ENCODE results near the gene GSDMA.
A peak's percentile ranks its signal among the peaks of the same experiment; 100 is the strongest.
"Not testable (repeated sequence)": the region's sequence is repeated elsewhere in the genome, so short reads cannot be mapped to it uniquely, and the experiment has no call there.

GSDMA gene

DNA sequence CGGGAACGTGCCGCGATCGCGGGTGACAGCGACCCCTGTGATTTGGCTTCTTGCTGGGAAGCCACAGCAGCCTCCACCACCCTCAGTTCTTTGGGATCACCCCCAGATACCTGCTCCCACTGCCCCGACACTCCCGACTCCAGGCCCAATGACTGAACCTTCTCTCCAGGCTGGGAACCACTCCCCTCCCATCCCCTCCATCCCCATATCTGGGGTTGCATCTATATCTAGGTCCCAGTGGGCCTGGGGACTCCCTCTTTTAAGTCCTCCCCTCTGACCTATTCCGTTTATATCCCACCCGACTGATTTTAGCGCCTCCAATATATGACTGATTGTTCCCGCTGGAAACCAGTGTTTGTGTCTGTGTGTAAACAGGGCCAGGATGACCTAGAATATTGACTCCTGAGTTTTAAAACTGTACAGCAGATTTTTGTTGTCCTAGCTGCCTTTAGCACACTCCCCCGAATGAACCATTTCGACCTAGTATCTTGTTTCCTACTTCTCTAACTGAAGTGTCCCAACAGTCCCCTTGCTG is 18.5 kb downstream of the GSDMA start:
- H3K27ac Mint-ChIP-seq, result peak overlapping the region; percentile 97
- H3K4me1 Mint-ChIP-seq (ENCODE audit: low read depth), result peaks cover 37% of the 10 kb centered on the region
- H3K27me3 Mint-ChIP-seq, result peaks cover 6% of the 10 kb centered on the region
- H3K9me3 Mint-ChIP-seq, result no peaks in the 10 kb centered on the region
- peak overlapping the region; percentile 95 for H3K4me3 Mint-ChIP-seq
- DNase-seq, result no peak
- peaks cover 53% of the 10 kb centered on the region for H3K36me3 Mint-ChIP-seq (ENCODE audit: low read depth)

DNA sequence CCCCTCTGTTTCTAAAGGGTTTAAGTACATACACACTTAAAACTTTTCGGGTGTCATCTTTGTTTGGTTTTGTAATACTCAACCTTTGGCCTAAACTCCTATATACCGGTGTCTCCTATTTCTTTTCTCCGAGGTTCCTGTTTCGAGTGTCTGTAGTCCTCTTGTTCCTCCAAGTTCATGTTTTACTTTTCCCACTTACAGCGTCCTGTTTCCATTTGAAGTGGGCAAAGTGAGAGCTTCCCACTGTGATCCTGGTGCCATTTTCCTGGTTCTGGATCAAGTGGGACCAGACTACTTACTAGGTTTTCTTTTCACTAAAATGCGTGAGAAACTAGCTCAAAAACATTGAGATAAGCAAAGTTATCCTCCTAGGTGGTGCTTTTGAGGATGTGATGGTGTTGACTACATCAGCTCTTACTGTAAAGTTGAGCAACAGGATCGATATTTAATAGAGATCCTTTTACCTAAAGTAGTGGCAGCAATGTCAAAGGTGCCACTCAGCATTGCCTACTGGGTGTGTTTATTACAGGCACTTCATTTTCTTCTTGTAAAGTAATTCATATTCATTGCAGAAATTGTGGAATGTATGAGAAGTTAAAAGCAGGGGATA is 19.1 kb downstream of the GSDMA start:
- H3K4me1 Mint-ChIP-seq (ENCODE audit: low read depth), result peaks cover 37% of the 10 kb centered on the region
- H3K36me3 Mint-ChIP-seq (ENCODE audit: low read depth), result peaks cover 59% of the 10 kb centered on the region

DNA sequence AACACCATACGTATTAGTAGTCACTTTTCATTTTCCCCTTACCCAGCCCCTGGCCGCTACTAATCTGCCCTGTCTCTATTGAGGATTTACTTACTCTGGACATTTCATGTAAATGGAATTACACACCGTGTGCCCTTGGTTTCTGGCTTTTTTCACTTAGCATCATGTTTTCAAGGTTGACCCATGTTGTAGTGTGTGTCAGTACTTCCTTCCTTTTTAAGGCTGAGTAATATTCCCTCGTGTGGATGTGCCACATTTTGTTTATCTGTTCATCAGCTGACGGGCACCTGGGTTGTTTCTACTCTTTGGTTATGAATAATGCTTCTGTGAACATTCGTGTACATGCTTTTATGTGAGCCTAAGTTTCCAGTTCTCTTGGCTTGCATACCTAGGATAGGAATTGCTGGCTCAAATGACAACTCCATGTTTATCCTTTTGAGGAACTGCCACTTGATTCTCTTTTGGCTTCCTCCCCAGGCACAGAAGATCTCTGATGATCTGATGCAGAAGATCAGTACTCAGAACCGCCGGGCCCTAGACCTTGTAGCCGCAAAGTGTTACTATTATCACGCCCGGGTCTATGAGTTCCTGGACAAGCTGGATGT is 25.5 kb downstream of the GSDMA start:
- Mint-ChIP-seq H3K9me3 (no peaks in the 10 kb centered on the region), H3K27me3 (no peaks in the 10 kb centered on the region), H3K36me3 (ENCODE audit: low read depth) (peaks cover 98% of the 10 kb centered on the region), H3K4me3 (no peak overlapping the region), H3K27ac (peak overlapping the region; percentile 32), H3K4me1 (ENCODE audit: low read depth) (peaks cover 13% of the 10 kb centered on the region)
- DNase-seq, result no peak

More for the DNA sequence above, 19.1 kb downstream of the GSDMA start:
- Mint-ChIP-seq H3K27ac (peak overlapping the region; percentile 97), H3K9me3 (no peaks in the 10 kb centered on the region), H3K27me3 (peaks cover 6% of the 10 kb centered on the region), H3K4me3 (peak overlapping the region; percentile 95)
- no peak for DNase-seq

DNA sequence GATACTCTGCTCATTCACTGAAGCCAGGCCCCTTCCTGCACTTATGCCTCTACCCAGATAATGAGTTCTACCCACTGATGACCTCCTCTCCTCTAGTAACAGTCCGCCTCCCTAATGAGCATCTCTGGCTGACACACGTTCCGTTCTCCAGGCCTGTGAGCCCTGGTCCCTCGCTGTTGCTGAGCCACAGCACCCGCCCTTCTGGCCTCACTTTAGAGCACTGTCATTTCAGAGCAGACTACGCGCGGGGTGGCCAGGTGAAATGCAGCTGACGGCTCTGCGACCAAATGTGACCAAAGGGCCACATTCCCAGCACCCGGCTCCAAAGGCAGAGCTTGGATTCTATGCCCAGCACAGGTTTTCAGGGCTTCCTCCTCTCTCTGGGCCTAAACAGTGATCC is 31.6 kb downstream of the GSDMA start:
- H3K27ac Mint-ChIP-seq, result no peak overlapping the region

DNA sequence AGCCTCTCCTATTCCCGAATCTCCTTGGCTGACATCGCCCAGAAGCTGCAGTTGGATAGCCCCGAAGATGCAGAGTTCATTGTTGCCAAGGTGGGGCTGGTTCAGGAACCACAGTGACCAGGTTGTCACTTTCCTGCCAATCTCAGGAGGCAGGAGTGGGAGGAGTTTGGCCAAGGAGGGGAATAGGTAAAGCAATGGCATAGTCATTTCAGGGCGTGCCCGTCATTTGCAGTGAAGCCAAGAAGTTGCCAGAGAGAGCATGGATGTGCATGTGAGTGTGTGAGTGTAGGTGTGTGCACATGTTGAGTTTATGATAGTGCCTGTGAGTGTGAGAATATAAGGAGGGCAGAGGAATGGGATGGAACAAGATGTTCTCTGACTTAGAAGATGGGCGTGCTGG is 32.6 kb downstream of the GSDMA start:
- Mint-ChIP-seq H3K27ac (peak overlapping the region; percentile 38), H3K4me1 (ENCODE audit: low read depth) (peaks cover 8% of the 10 kb centered on the region), H3K36me3 (ENCODE audit: low read depth) (peaks cover 83% of the 10 kb centered on the region), H3K9me3 (no peaks in the 10 kb centered on the region), H3K27me3 (no peaks in the 10 kb centered on the region), H3K4me3 (no peak overlapping the region)
- DNase-seq, result no peak

More for the DNA sequence above, 31.6 kb downstream of the GSDMA start:
- Mint-ChIP-seq H3K4me3 (no peak overlapping the region), H3K27me3 (no peaks in the 10 kb centered on the region), H3K36me3 (ENCODE audit: low read depth) (peaks cover 93% of the 10 kb centered on the region), H3K4me1 (ENCODE audit: low read depth) (peaks cover 7% of the 10 kb centered on the region), H3K9me3 (no peaks in the 10 kb centered on the region)
- no peak for DNase-seq

DNA sequence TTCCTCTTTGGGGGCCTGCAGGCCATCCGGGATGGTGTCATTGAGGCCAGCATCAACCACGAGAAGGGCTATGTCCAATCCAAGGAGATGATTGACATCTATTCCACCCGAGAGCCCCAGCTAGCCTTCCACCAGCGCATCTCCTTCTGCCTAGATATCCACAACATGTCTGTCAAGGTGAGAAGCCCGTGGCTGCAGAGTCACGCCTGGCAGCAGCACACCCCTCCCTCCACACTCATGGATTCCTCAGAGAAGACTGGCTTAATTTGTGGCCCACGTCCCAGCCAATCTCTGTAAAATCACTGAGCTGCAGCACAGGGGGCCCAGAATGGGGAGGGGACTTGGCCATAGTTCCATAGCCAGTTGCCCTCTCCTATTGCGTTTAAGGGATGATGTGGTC is 33.4 kb downstream of the GSDMA start:
- Mint-ChIP-seq H3K9me3 (no peaks in the 10 kb centered on the region), H3K27ac (peak overlapping the region; percentile 27), H3K4me3 (no peak overlapping the region), H3K27me3 (no peaks in the 10 kb centered on the region), H3K4me1 (ENCODE audit: low read depth) (peaks cover 8% of the 10 kb centered on the region), H3K36me3 (ENCODE audit: low read depth) (peaks cover 76% of the 10 kb centered on the region)
- no peak for DNase-seq

DNA sequence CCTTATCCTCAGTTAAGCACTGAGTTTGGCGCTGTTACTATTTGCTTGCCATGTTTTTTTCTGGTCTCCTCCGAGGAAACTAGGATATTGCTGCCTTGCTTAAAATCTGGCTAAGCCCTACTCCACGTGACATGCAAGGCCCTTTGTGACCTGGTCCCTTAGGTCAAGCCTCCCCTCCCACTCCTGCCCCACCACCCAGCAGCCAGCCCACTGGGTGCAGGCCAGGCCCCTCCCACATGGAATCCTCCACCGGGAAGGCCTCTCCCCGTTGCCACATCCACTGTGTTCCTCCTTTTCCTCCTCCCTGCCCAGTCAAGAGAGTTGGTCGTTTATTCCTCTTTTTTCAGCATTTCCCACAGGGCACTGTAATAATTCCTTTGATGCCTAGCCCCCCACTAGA is 34.0 kb downstream of the GSDMA start:
- H3K9me3 Mint-ChIP-seq, result no peaks in the 10 kb centered on the region

DNA sequence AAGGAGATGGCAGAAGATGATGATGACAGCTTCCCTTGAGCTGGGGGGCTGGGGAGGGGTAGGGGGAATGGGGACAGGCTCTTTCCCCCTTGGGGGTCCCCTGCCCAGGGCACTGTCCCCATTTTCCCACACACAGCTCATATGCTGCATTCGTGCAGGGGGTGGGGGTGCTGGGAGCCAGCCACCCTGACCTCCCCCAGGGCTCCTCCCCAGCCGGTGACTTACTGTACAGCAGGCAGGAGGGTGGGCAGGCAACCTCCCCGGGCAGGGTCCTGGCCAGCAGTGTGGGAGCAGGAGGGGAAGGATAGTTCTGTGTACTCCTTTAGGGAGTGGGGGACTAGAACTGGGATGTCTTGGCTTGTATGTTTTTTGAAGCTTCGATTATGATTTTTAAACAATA is 34.7 kb downstream of the GSDMA start:
- Mint-ChIP-seq H3K27me3 (no peaks in the 10 kb centered on the region), H3K4me1 (ENCODE audit: low read depth) (peaks cover 8% of the 10 kb centered on the region), H3K9me3 (no peaks in the 10 kb centered on the region), H3K27ac (no peak overlapping the region), H3K36me3 (ENCODE audit: low read depth) (peaks cover 62% of the 10 kb centered on the region), H3K4me3 (no peak overlapping the region)
- no peak for DNase-seq

More for the DNA sequence above, 34.0 kb downstream of the GSDMA start:
- Mint-ChIP-seq H3K4me1 (ENCODE audit: low read depth) (peaks cover 8% of the 10 kb centered on the region), H3K36me3 (ENCODE audit: low read depth) (peaks cover 69% of the 10 kb centered on the region), H3K4me3 (no peak overlapping the region), H3K27ac (peak overlapping the region; percentile 40), H3K27me3 (no peaks in the 10 kb centered on the region)
- DNase-seq, result no peak

DNA sequence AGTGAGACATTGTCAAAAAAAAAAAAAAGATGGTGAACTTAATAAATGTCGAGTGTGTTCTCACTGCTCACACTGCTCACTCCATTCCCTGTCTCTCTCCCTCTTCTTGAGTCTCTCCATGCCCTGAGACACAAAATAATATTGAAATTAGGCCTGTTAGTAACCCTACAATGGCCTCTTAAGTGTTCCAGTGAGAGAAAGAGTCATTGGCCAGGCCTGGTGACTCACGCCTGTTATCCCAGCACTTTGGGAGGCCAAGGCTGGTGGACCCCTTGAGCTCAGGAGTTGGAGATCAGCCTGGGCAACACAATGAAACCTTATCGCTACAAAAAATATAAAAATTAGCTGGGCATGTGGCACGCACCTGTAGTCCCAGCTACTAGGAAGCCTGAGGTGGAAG is 36.3 kb downstream of the GSDMA start:
- Mint-ChIP-seq H3K27me3 (no peaks in the 10 kb centered on the region), H3K4me1 (ENCODE audit: low read depth) (peaks cover 8% of the 10 kb centered on the region), H3K9me3 (no peaks in the 10 kb centered on the region), H3K27ac (no peak overlapping the region), H3K4me3 (no peak overlapping the region), H3K36me3 (ENCODE audit: low read depth) (peaks cover 47% of the 10 kb centered on the region)
- no peak for DNase-seq

DNA sequence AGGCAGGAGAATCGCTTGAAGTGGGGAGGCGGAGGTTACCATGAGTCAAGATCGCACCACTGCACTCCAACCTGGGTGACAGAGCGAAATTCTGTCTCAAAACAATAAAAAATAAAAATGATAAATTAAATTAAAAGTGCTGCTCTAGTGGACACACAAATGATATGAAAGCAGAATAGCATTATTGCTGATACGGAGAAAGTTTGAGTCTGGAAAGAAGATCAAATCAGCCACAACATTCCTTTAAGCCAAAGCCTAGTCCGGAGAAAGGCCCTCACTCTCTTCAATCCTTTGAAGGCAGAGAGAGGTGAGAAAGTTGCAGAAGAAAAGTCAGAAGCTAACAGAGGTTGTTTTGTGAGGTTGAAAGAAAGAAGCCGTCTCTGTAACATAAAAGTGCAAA is 37.4 kb downstream of the GSDMA start:
- Mint-ChIP-seq H3K9me3 (no peaks in the 10 kb centered on the region), H3K27me3 (no peaks in the 10 kb centered on the region), H3K27ac (no peak overlapping the region), H3K4me3 (no peak overlapping the region), H3K36me3 (ENCODE audit: low read depth) (peaks cover 36% of the 10 kb centered on the region), H3K4me1 (ENCODE audit: low read depth) (peaks cover 8% of the 10 kb centered on the region)
- no peak for DNase-seq

DNA sequence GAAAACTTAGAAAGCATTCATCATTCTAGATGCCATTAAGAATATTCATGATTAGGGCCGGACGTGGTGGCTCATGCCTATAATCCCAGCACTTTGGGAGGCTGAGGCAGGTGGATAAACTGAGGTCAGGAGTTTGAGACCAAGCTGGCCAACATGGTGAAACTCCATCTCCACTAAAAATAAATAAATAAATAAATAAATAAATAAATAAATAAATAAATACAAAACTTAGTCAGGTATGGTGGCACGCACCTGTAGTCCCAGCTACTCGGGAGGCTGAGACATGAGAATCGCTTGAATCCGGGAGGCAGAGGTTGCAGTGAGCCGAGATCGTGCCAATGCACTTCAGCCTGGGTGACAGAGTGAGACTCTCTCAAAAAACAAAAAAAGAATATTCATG is 38.5 kb downstream of the GSDMA start:
- not testable (repeated sequence) for H3K4me1 Mint-ChIP-seq (ENCODE audit: low read depth); H3K27me3 Mint-ChIP-seq

DNA sequence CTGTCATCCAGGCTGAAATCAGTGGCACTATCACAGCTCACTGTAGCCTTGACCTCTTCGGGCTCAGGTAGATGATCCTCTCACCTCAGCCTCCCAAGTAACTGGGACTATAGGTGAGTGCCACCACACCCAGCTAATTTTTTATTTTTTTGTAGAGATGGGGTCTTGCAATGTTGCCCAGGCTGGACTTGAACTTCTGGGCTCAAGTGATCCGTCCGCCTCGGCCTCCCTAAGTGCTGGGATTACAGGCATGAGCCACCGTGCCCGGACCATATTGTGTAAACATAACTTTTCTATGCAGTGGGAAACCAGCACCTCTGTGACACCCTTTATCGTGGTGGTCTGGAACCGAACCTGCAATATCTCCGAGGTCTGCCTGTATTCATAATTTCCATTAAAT is 41.3 kb downstream of the GSDMA start:
- DNase-seq, result no peak
- Mint-ChIP-seq H3K27ac (no peak overlapping the region), H3K4me1 (ENCODE audit: low read depth) (peaks cover 4% of the 10 kb centered on the region), H3K36me3 (ENCODE audit: low read depth) (no peaks in the 10 kb centered on the region), H3K4me3 (no peak overlapping the region), H3K9me3 (no peaks in the 10 kb centered on the region), H3K27me3 (no peaks in the 10 kb centered on the region)

More for the DNA sequence above, 38.5 kb downstream of the GSDMA start:
- H3K4me3 Mint-ChIP-seq, H3K27ac Mint-ChIP-seq, H3K9me3 Mint-ChIP-seq, DNase-seq: not testable (repeated sequence)
- peaks cover 24% of the 10 kb centered on the region for H3K36me3 Mint-ChIP-seq (ENCODE audit: low read depth)

DNA sequence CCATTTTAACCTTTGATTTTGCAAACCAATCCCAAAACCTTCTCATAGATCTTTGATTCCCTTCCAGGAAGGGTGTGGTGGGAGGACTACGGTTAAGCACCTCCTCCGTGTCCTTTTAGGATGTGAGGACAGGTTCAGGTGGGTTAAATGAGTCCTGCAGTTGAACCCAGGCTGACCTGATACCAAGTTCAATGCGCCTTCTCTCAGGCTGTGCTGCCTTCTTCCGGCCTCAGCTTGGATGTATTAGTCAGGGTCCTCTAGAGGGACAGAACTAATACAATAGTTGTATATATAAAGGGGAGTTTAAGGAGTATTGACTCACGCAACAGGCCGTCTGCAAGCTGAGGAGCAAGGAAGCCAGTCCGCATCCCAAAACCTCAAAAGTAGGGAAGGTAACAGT is 41.9 kb downstream of the GSDMA start:
- Mint-ChIP-seq H3K4me3 (no peak overlapping the region), H3K4me1 (ENCODE audit: low read depth) (no peaks in the 10 kb centered on the region), H3K9me3 (no peaks in the 10 kb centered on the region), H3K36me3 (ENCODE audit: low read depth) (no peaks in the 10 kb centered on the region), H3K27ac (no peak overlapping the region), H3K27me3 (no peaks in the 10 kb centered on the region)
- no peak for DNase-seq

DNA sequence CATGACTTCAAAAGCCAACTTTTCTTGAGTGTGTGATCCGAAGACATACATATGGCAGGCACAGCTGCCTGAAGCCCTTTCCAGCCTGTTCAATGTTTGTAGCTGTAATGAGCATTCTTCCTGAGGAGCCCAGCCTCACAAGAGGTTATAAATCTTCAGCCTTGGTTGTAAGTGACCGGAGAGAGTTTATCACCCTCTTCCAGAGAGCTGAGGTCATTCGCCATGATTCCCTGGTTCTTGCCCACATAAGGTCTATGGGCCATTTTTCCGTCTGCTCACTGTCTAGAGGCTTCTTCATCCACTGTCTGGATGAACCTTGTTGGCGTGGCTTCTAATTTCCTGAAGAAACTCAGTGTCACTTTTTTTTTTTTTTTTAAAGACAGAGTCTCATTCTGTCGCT is 42.7 kb downstream of the GSDMA start:
- Mint-ChIP-seq H3K9me3 (no peaks in the 10 kb centered on the region), H3K27ac (no peak overlapping the region), H3K4me1 (ENCODE audit: low read depth) (peaks cover 7% of the 10 kb centered on the region), H3K27me3 (no peaks in the 10 kb centered on the region), H3K36me3 (ENCODE audit: low read depth) (no peaks in the 10 kb centered on the region), H3K4me3 (no peak overlapping the region)
- no peak for DNase-seq

DNA sequence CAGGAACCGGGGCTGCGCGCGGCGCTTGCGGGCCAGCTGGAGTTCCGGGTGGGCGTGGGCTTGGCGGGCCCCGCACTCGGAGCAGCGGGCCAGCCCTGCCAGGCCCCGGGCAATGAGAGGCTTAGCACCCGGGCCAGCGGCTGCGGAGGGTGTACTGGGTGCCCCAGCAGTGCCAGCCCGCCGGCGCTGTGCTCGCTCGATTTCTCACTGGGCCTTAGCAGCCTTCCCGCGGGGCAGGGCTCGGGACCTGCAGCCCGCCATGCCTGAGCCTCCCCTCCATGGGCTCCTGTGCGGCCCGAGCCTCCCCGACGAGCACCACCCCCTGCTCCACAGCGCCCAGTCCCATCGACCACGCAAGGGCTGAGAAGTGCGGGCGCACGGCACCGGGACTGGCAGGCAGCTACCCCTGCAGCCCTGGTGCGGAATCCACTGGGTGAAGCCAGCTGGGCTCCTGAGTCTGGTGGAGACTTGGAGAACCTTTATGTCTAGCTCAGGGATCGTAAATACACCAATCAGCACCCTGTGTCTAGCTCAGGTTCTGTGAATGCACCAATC is 48.2 kb downstream of the GSDMA start:
- not testable (repeated sequence) for H3K9me3 Mint-ChIP-seq; H3K36me3 Mint-ChIP-seq (ENCODE audit: low read depth); DNase-seq; H3K4me3 Mint-ChIP-seq; H3K4me1 Mint-ChIP-seq (ENCODE audit: low read depth); H3K27me3 Mint-ChIP-seq; H3K27ac Mint-ChIP-seq

Measured in activated T-cell treated with anti-CD3 and anti-CD28 coated beads, Interleukin-2, amount 50 U/mL, for 24 hours (primary cell).